Neural crest cell (in vitro differentiated cells): ENCODE results near the gene RELN. TPM values are rescaled to one million over a fixed set of nuclear protein-coding genes. Genes with fewer than 3 reads are reported as not detected.

Source experiments
- DNase-seq: peaks from one replicate; pipeline ENCODE4 v3.0.0; 2021; ENCODE audit warnings: low read depth, mixed read lengths, low spot score
- H3K27ac Mint-ChIP-seq: one replicate; pipeline ENCODE4 v1.8.0; 2021; ENCODE audit warnings: mild to moderate bottlenecking, mixed read lengths; ENCODE audit not compliant: unreplicated experiment
- H3K27me3 Mint-ChIP-seq: 2 replicates; pipeline ENCODE4 v1.8.0; 2021; ENCODE audit warnings: low read depth, mild to moderate bottlenecking, mixed read lengths
- H3K36me3 Mint-ChIP-seq: 2 replicates; pipeline ENCODE4 v1.8.0; 2021; ENCODE audit warnings: low read depth, mild to moderate bottlenecking, mixed read lengths
- H3K4me1 Mint-ChIP-seq: 2 replicates; pipeline ENCODE4 v1.8.0; 2021; ENCODE audit warnings: mixed read lengths
- H3K4me3 Mint-ChIP-seq: one replicate; pipeline ENCODE4 v1.8.0; 2021; ENCODE audit warnings: mild to moderate bottlenecking, mixed read lengths
- H3K9me3 Mint-ChIP-seq: 2 replicates; pipeline ENCODE4 v1.8.0; 2021; ENCODE audit warnings: mixed read lengths
- CTCF ChIP-seq: fragments of 200-600 bp; sonication (generic); conservative IDR thresholded peaks from 2 replicates; pipeline ENCODE4 v1.5.0; 2021; ENCODE audit warnings: antibody characterized with exemption, mild to moderate bottlenecking
- total RNA-seq: library from RNA; stranded (reverse); gene quantifications from 2 replicates; pipeline ENCODE4 v1.2.1, GENCODE V29; 2021

The RELN gene
- total RNA-seq, 1 donor from 2014 or later = 0.02 TPM

- H3K4me1 Mint-ChIP-seq = no peaks in the 10 kb centered on the region
- H3K27me3 Mint-ChIP-seq = peaks cover 56% of the 10 kb centered on the region
- DNase-seq = no peak
- no peaks in the 10 kb centered on the region for H3K36me3 Mint-ChIP-seq
- no peak for TF ChIP-seq CTCF
- no peak overlapping the region for H3K27ac Mint-ChIP-seq
- H3K9me3 Mint-ChIP-seq = no peaks in the 10 kb centered on the region
- H3K4me3 Mint-ChIP-seq = no peak overlapping the region
Observed at GRCh38 chr7:103577059-103577458, 412.4 kb downstream of the RELN start.

- no peak for DNase-seq
- Mint-ChIP-seq H3K9me3 (no peaks in the 10 kb centered on the region), H3K27me3 (peaks cover 58% of the 10 kb centered on the region), H3K4me1 (no peaks in the 10 kb centered on the region), H3K4me3 (no peak overlapping the region), H3K27ac (no peak overlapping the region), H3K36me3 (no peaks in the 10 kb centered on the region)
- no peak for TF ChIP-seq CTCF
Observed at GRCh38 chr7:103576641-103577040, 412.8 kb downstream of the RELN start.

- no peak for TF ChIP-seq CTCF
- H3K27ac Mint-ChIP-seq = no peak overlapping the region
- peaks cover 65% of the 10 kb centered on the region for H3K27me3 Mint-ChIP-seq
Observed at GRCh38 chr7:103574576-103574975, 414.9 kb downstream of the RELN start.

GRCh38 chr7:103573479-103574058 lies 415.9 kb downstream of the RELN start:
- TF ChIP-seq CTCF = peak; percentile 85
- DNase-seq = no peak
- Mint-ChIP-seq H3K27ac (no peak overlapping the region), H3K4me3 (no peak overlapping the region), H3K27me3 (peaks cover 68% of the 10 kb centered on the region), H3K9me3 (no peaks in the 10 kb centered on the region), H3K4me1 (no peaks in the 10 kb centered on the region), H3K36me3 (no peaks in the 10 kb centered on the region)

More at GRCh38 chr7:103574576-103574975, 414.9 kb downstream of the RELN start:
- Mint-ChIP-seq H3K4me3 (no peak overlapping the region), H3K9me3 (no peaks in the 10 kb centered on the region), H3K36me3 (no peaks in the 10 kb centered on the region), H3K4me1 (no peaks in the 10 kb centered on the region)
- DNase-seq = no peak

- H3K27me3 Mint-ChIP-seq = peaks cover 68% of the 10 kb centered on the region
- no peak overlapping the region for H3K27ac Mint-ChIP-seq
- TF ChIP-seq CTCF = no peak
- no peak overlapping the region for H3K4me3 Mint-ChIP-seq
- no peaks in the 10 kb centered on the region for H3K36me3 Mint-ChIP-seq
- no peaks in the 10 kb centered on the region for H3K9me3 Mint-ChIP-seq
- DNase-seq = no peak
- no peaks in the 10 kb centered on the region for H3K4me1 Mint-ChIP-seq
Observed at GRCh38 chr7:103571586-103571985, 417.9 kb downstream of the RELN start.
